Measurements from ENCODE around the gene ABHD2. TPM values are rescaled to one million over a fixed set of nuclear protein-coding genes. Genes with fewer than 3 reads are reported as not detected.

The ABHD2 gene
- total RNA-seq, 2 experiments from 2014 or later: 36.0 to 39.2 TPM

- DNase-seq (no peak), ATAC-seq (ENCODE audit: poor library complexity) (no peak)
- Mint-ChIP-seq H3K36me3 (ENCODE audit: low read depth) (peaks cover 61% of the 10 kb centered on the region), H3K27me3 (no peaks in the 10 kb centered on the region), H3K9me3 (no peaks in the 10 kb centered on the region), H3K4me1 (ENCODE audit: low read depth) (no peaks in the 10 kb centered on the region), H3K27ac (no peak overlapping the region), H3K4me3 (no peak overlapping the region)
- no peaks in the 10 kb centered on the region for H3K4me1 ChIP-seq (ENCODE audit: insufficient read depth, low read length)
- no peak overlapping the region for H3K27ac ChIP-seq (ENCODE audit: low read depth in 1 of 2, low read length in 2 of 2)
- H3K36me3 ChIP-seq (ENCODE audit: insufficient read depth, low read length): peaks cover 29% of the 10 kb centered on the region
- POLR2A ChIA-PET: no interaction called here
- intact Hi-C loops (cut with DNase I, micrococcal nuclease): no loop called here
- no peak for TF ChIP-seq CTCF (IDR thresholded peaks at IDR 0.05)
- CTCF ChIA-PET: interaction anchor here (1.1 kb wide), 1 partner anchor 56 kb away, joined by 3 read pairs; no protein-coding TSS in a partner anchor
- H3K4me3 ChIP-seq (ENCODE audit: low read length): no peak overlapping the region
- H3K27me3 ChIP-seq (ENCODE audit: control insufficient read depth in 1 of 2, insufficient read depth in 2 of 2, low read length in 2 of 2): no peaks in the 10 kb centered on the region
- no peaks in the 10 kb centered on the region for H3K9me3 ChIP-seq (ENCODE audit: control insufficient read depth in 1 of 2, insufficient read depth in 1 of 2, low read length in 2 of 2)
Measured at GRCh38 chr15:89150287-89150686, 62.0 kb downstream of the ABHD2 start.

GRCh38 chr15:89150762-89151664 is 62.8 kb downstream of the ABHD2 start:
- H3K9me3 Mint-ChIP-seq: no peaks in the 10 kb centered on the region
- H3K27ac Mint-ChIP-seq: no peak overlapping the region
- ChIA-PET CTCF (interaction anchor here (1.1 kb wide), 1 partner anchor 56 kb away, joined by 3 read pairs; no protein-coding TSS in a partner anchor), POLR2A (no interaction called here)
- H3K36me3 Mint-ChIP-seq (ENCODE audit: low read depth): peaks cover 66% of the 10 kb centered on the region
- H3K36me3 ChIP-seq (ENCODE audit: insufficient read depth, low read length): peaks cover 35% of the 10 kb centered on the region
- no peaks in the 10 kb centered on the region for H3K27me3 ChIP-seq (ENCODE audit: control insufficient read depth in 1 of 2, insufficient read depth in 2 of 2, low read length in 2 of 2)
- ATAC-seq (ENCODE audit: poor library complexity) (no peak), DNase-seq (no peak)
- no peaks in the 10 kb centered on the region for H3K27me3 Mint-ChIP-seq
- no peak overlapping the region for H3K27ac ChIP-seq (ENCODE audit: low read depth in 1 of 2, low read length in 2 of 2)
- H3K9me3 ChIP-seq (ENCODE audit: control insufficient read depth in 1 of 2, insufficient read depth in 1 of 2, low read length in 2 of 2): no peaks in the 10 kb centered on the region
- H3K4me1 ChIP-seq (ENCODE audit: insufficient read depth, low read length): no peaks in the 10 kb centered on the region
- TF ChIP-seq CTCF (IDR thresholded peaks at IDR 0.05): no peak
- H3K4me3 ChIP-seq (ENCODE audit: low read length): no peak overlapping the region
- H3K4me3 Mint-ChIP-seq: no peak overlapping the region
- intact Hi-C loops (cut with DNase I, micrococcal nuclease): no loop called here
- H3K4me1 Mint-ChIP-seq (ENCODE audit: low read depth): no peaks in the 10 kb centered on the region

GRCh38 chr15:89155122-89155521 is 66.9 kb downstream of the ABHD2 start:
- H3K4me3 ChIP-seq (ENCODE audit: low read length): no peak overlapping the region
- Mint-ChIP-seq H3K27me3 (no peaks in the 10 kb centered on the region), H3K36me3 (ENCODE audit: low read depth) (peaks cover 93% of the 10 kb centered on the region), H3K27ac (no peak overlapping the region), H3K4me3 (no peak overlapping the region), H3K4me1 (ENCODE audit: low read depth) (no peaks in the 10 kb centered on the region), H3K9me3 (no peaks in the 10 kb centered on the region)
- DNase-seq (no peak), ATAC-seq (ENCODE audit: poor library complexity) (no peak)
- intact Hi-C loops (cut with DNase I, micrococcal nuclease): no loop called here
- no peaks in the 10 kb centered on the region for H3K27me3 ChIP-seq (ENCODE audit: control insufficient read depth in 1 of 2, insufficient read depth in 2 of 2, low read length in 2 of 2)
- TF ChIP-seq CTCF (IDR thresholded peaks at IDR 0.05): no peak
- ChIA-PET CTCF (no interaction called here), POLR2A (no interaction called here)
- no peak overlapping the region for H3K27ac ChIP-seq (ENCODE audit: low read depth in 1 of 2, low read length in 2 of 2)
- H3K36me3 ChIP-seq (ENCODE audit: insufficient read depth, low read length): peaks cover 51% of the 10 kb centered on the region
- no peaks in the 10 kb centered on the region for H3K4me1 ChIP-seq (ENCODE audit: insufficient read depth, low read length)
- no peaks in the 10 kb centered on the region for H3K9me3 ChIP-seq (ENCODE audit: control insufficient read depth in 1 of 2, insufficient read depth in 1 of 2, low read length in 2 of 2)

All from CD4-positive, alpha-beta T cell (primary cell).